ENCODE measurements around the gene IPCEF1. TPM values are rescaled to one million over a fixed set of nuclear protein-coding genes. Genes with fewer than 3 reads are reported as not detected.
"Not testable (repeated sequence)": the region's sequence is repeated elsewhere in the genome, so short reads cannot be mapped to it uniquely, and the experiment has no call there.

The IPCEF1 gene
- total RNA-seq, 1 experiment from 2014 or later: 0.57 TPM

DNA sequence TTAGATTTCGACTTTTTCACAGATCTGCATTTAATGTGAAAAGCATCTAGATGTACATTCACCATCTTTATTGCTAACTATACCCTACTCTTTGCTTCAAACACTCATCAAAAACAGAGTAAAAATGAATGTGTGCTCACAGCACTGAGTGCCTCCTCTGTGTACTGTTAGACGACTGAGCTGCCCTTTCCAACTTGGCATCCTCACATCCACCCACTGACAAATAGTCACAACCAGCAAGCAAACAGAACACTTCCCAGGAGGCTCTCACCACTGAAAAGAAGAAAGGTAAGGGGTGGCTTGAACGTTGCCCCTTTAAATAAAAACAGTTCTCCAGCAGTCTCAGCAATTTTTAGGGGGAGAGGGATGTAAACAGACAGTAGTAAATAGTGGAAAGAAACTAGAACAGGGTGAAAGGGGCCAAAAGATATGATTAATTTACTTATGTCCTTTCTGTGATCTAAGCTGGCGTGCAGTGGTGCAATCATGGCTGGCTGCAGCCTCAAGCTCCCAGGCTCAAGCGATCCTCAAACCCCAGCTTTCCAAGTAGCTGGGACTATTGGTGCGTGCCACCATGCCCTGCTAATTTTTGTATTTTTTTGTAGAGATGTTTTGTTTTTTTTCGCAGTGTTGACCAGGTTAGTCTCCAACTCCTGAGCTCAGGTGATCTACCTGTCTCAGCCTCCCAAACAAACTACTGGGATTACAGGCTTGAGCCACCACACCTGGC is 48.7 kb downstream of the IPCEF1 start:
- TF ChIP-seq, protein P1, sequence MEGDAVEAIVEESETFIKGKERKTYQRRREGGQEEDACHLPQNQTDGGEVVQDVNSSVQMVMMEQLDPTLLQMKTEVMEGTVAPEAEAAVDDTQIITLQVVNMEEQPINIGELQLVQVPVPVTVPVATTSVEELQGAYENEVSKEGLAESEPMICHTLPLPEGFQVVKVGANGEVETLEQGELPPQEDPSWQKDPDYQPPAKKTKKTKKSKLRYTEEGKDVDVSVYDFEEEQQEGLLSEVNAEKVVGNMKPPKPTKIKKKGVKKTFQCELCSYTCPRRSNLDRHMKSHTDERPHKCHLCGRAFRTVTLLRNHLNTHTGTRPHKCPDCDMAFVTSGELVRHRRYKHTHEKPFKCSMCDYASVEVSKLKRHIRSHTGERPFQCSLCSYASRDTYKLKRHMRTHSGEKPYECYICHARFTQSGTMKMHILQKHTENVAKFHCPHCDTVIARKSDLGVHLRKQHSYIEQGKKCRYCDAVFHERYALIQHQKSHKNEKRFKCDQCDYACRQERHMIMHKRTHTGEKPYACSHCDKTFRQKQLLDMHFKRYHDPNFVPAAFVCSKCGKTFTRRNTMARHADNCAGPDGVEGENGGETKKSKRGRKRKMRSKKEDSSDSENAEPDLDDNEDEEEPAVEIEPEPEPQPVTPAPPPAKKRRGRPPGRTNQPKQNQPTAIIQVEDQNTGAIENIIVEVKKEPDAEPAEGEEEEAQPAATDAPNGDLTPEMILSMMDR (conservative IDR thresholded peaks at IDR 0.05): no peak
- TF ChIP-seq EZH2 (IDR thresholded peaks at IDR 0.05; ENCODE audit: low read depth): no peak
- no peak overlapping the region for H3K4me2 ChIP-seq
- no peaks in the 10 kb centered on the region for H3K79me2 ChIP-seq (ENCODE audit: low read depth)
- H3K27me3 ChIP-seq (ENCODE audit: insufficient read depth, low read depth): no peaks in the 10 kb centered on the region
- POLR2A ChIA-PET (ENCODE audit: unreplicated experiment): no interaction called here
- H3K36me3 ChIP-seq (ENCODE audit: low read depth): no peaks in the 10 kb centered on the region
- H3K9me2 ChIP-seq (ENCODE audit: insufficient read depth): no peaks in the 10 kb centered on the region
- no TSS peak for BruUV-seq (replicated peaks)
- intact Hi-C loops (cut with micrococcal nuclease; ENCODE audit: unreplicated experiment): no loop called here
- no peak overlapping the region for H3K27ac ChIP-seq
- DNase-seq: no peak
- no peaks in the 10 kb centered on the region for H3F3A ChIP-seq (ENCODE audit: insufficient read depth, low read depth)
- H3K4me1 ChIP-seq (replicated peaks; ENCODE audit: insufficient read depth): peaks cover 14% of the 10 kb centered on the region
- H3K9me3 ChIP-seq (ENCODE audit: insufficient read depth, low read depth): no peaks in the 10 kb centered on the region
- 0 out of 2 replicates have a peak overlapping the region, but pooled peaks have one; percentile 35 for H2AFZ ChIP-seq
- CTCF ChIA-PET: no interaction called here
- H4K20me1 ChIP-seq (ENCODE audit: insufficient read depth): no peaks in the 10 kb centered on the region
- no peak overlapping the region for H3K4me3 ChIP-seq

GRCh38 chr6:154307147-154307546 is 49.5 kb downstream of the IPCEF1 start:
- H3K9me2 ChIP-seq (ENCODE audit: insufficient read depth); H3K27ac ChIP-seq; H3K36me3 ChIP-seq (ENCODE audit: low read depth); CTCF ChIA-PET; H3K4me3 ChIP-seq; H3K9me3 ChIP-seq (ENCODE audit: insufficient read depth, low read depth); H2AFZ ChIP-seq; intact Hi-C loops (cut with micrococcal nuclease; ENCODE audit: unreplicated experiment); H3K4me2 ChIP-seq; BruUV-seq (replicated peaks); H3K27me3 ChIP-seq (ENCODE audit: insufficient read depth, low read depth); H4K20me1 ChIP-seq (ENCODE audit: insufficient read depth); H3F3A ChIP-seq (ENCODE audit: insufficient read depth, low read depth); H3K79me2 ChIP-seq (ENCODE audit: low read depth); DNase-seq; POLR2A ChIA-PET (ENCODE audit: unreplicated experiment): not testable (repeated sequence)
- H3K4me1 ChIP-seq (replicated peaks; ENCODE audit: insufficient read depth): peaks cover 14% of the 10 kb centered on the region

DNA sequence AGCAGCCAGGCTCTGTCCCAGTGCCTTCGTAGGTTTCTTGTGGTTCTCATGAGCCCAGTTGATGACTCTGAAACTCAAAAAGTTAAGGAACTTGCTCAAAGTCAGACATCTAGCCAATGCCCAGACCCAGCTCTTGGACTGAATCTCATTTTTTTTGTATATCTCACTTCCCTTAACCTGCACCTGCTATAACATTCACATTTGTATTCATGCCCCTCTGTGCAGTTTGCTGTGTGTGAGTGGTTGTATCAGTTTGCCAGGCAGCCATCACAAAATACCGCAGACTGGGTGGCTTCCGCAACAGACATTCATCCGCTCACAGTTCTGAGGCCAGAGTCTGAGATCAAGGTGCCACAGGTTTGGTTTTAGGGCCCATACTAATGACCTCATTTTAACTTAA is 49.9 kb downstream of the IPCEF1 start:
- Histone ChIP-seq H3K79me2 (ENCODE audit: low read depth) (no peaks in the 10 kb centered on the region), H3K4me2 (no peak overlapping the region), H3K4me1 (replicated peaks; ENCODE audit: insufficient read depth) (peaks cover 14% of the 10 kb centered on the region), H4K20me1 (ENCODE audit: insufficient read depth) (no peaks in the 10 kb centered on the region), H3F3A (ENCODE audit: insufficient read depth, low read depth) (no peaks in the 10 kb centered on the region), H3K27ac (no peak overlapping the region), H3K9me2 (ENCODE audit: insufficient read depth) (no peaks in the 10 kb centered on the region), H3K9me3 (ENCODE audit: insufficient read depth, low read depth) (no peaks in the 10 kb centered on the region), H3K36me3 (ENCODE audit: low read depth) (no peaks in the 10 kb centered on the region), H3K27me3 (ENCODE audit: insufficient read depth, low read depth) (no peaks in the 10 kb centered on the region), H3K4me3 (no peak overlapping the region), H2AFZ (no peak overlapping the region)
- no peak for TF ChIP-seq EZH2 (IDR thresholded peaks at IDR 0.05; ENCODE audit: low read depth)
- no peak for DNase-seq
- intact Hi-C loops (cut with micrococcal nuclease; ENCODE audit: unreplicated experiment): no loop called here
- CTCF ChIA-PET: no interaction called here
- BruUV-seq (replicated peaks): no TSS peak
- POLR2A ChIA-PET (ENCODE audit: unreplicated experiment): no interaction called here

DNA sequence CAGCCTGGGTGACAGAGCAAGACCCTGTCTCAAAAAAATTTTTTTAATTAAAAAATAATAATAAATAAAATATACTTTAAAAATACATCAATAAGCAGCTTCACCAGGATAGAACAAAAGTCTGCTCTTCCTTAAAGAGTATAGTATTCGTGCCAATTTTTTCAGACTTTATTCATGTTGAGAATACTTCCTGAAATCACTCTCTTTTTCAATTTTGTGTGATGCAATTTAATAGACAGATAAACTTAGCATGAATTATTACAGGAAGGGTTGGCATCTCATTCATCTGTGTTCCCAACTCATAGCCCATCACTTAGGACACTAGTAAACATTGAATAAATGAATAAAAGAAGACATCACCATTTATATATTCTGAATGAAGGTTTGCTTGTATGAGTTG is 52.4 kb downstream of the IPCEF1 start:
- no peaks in the 10 kb centered on the region for H3K9me3 ChIP-seq (ENCODE audit: insufficient read depth, low read depth)
- H3F3A ChIP-seq (ENCODE audit: insufficient read depth, low read depth): no peaks in the 10 kb centered on the region; the same call in 1 of the 2 replicates
- no peaks in the 10 kb centered on the region for H3K36me3 ChIP-seq (ENCODE audit: low read depth)
- H3K27ac ChIP-seq: no peak overlapping the region
- BruUV-seq (replicated peaks): no TSS peak
- POLR2A ChIA-PET (ENCODE audit: unreplicated experiment): interaction anchor here (0.7 kb wide), 1 partner anchor 109 kb away, joined by 16 read pairs; no protein-coding TSS in a partner anchor
- no peak overlapping the region for H3K4me2 ChIP-seq
- no peaks in the 10 kb centered on the region for H4K20me1 ChIP-seq (ENCODE audit: insufficient read depth)
- no peaks in the 10 kb centered on the region for H3K9me2 ChIP-seq (ENCODE audit: insufficient read depth)
- DNase-seq: no peak
- no peaks in the 10 kb centered on the region for H3K79me2 ChIP-seq (ENCODE audit: low read depth)
- CTCF ChIA-PET: no interaction called here
- no peaks in the 10 kb centered on the region for H3K27me3 ChIP-seq (ENCODE audit: insufficient read depth, low read depth)
- no peak overlapping the region for H2AFZ ChIP-seq
- no peak for TF ChIP-seq EZH2 (IDR thresholded peaks at IDR 0.05; ENCODE audit: low read depth)
- TF ChIP-seq, protein P1 (conservative IDR thresholded peaks at IDR 0.05): no peak
- no peak overlapping the region for H3K4me3 ChIP-seq
- intact Hi-C loops (cut with micrococcal nuclease; ENCODE audit: unreplicated experiment): no loop called here
- peaks cover 14% of the 10 kb centered on the region for H3K4me1 ChIP-seq (replicated peaks; ENCODE audit: insufficient read depth)

DNA sequence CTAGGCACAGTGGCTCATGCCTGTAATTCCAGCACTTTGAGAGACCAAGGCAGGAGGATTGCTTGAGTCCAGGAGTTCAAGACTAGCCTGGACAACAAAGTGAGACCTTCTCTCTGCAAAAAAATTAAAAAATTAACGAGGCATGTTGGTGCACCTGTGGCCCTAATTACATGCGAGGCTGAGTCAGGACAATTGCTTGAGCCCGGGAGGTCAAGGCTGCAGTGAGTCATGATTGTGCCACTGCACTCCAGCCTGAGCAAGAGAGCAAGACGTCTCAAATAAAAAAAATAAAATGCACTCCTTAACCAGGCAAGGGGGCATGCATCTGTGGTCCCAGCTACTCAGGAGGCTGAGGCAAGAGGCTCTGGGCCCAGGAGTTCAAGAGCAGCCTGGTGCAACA is 53.0 kb downstream of the IPCEF1 start:
- H3K27me3 ChIP-seq (ENCODE audit: insufficient read depth, low read depth); H4K20me1 ChIP-seq (ENCODE audit: insufficient read depth); H2AFZ ChIP-seq; H3K4me3 ChIP-seq; BruUV-seq (replicated peaks); CTCF ChIA-PET; H3K9me3 ChIP-seq (ENCODE audit: insufficient read depth, low read depth); H3K9me2 ChIP-seq (ENCODE audit: insufficient read depth); intact Hi-C loops (cut with micrococcal nuclease; ENCODE audit: unreplicated experiment); H3F3A ChIP-seq (ENCODE audit: insufficient read depth, low read depth); H3K27ac ChIP-seq; H3K36me3 ChIP-seq (ENCODE audit: low read depth); H3K79me2 ChIP-seq (ENCODE audit: low read depth): not testable (repeated sequence)
- DNase-seq: peak; percentile 16 to 67
- peaks cover 18% of the 10 kb centered on the region for H3K4me1 ChIP-seq (replicated peaks; ENCODE audit: insufficient read depth)
- peak overlapping the region; percentile 41; the same call in 1 of the 2 replicates for H3K4me2 ChIP-seq
- POLR2A ChIA-PET (ENCODE audit: unreplicated experiment): interaction anchor here (0.6 kb wide), 1 partner anchor 24 kb away, joined by 3 read pairs; no protein-coding TSS in a partner anchor
